H9 (cell line): ENCODE measurements around the gene UTP3. TPM values are rescaled to one million over a fixed set of nuclear protein-coding genes. Genes with fewer than 3 reads are reported as not detected.

Source experiments
- DNase-seq: peaks from one replicate; pipeline ENCODE4 v3.0.0-alpha.2; 2017
- H2AFZ ChIP-seq: one replicate; pipeline ENCODE4 v1.6.1; 2013; ENCODE audit warnings: mild to moderate bottlenecking, low read length, control low read depth, moderate library complexity
- H2AK5ac ChIP-seq: 2 replicates; pipeline ENCODE4 v1.6.1; 2013; ENCODE audit warnings: low read length, control low read depth, mixed read lengths; ENCODE audit not compliant: insufficient read length
- H2BK120ac ChIP-seq: one replicate; pipeline ENCODE4 v1.6.1; 2013; ENCODE audit warnings: low read depth, mild to moderate bottlenecking, low read length, control low read depth, inconsistent platforms; ENCODE audit not compliant: poor library complexity, severe bottlenecking
- H2BK12ac ChIP-seq: 2 replicates; pipeline ENCODE4 v1.6.1; 2013; ENCODE audit warnings: low read length, control low read depth, mixed read lengths, low read depth; ENCODE audit not compliant: insufficient read length
- H2BK15ac ChIP-seq: 2 replicates; pipeline ENCODE4 v1.6.1; 2013; ENCODE audit warnings: low read depth, low read length, control low read depth
- H2BK20ac ChIP-seq: one replicate; pipeline ENCODE4 v1.6.1; 2013; ENCODE audit warnings: low read depth, mild to moderate bottlenecking, low read length, control low read depth, inconsistent platforms; ENCODE audit not compliant: poor library complexity, severe bottlenecking
- H2BK5ac ChIP-seq: 2 replicates; pipeline ENCODE4 v1.6.1; 2013; ENCODE audit warnings: low read length, control low read depth, mixed read lengths; ENCODE audit not compliant: insufficient read length
- H3K14ac ChIP-seq: 2 replicates; pipeline ENCODE4 v1.6.1; 2013; ENCODE audit warnings: low read length, control low read depth; ENCODE audit not compliant: insufficient read depth
- H3K18ac ChIP-seq: 2 replicates; pipeline ENCODE4 v1.6.1; 2013; ENCODE audit warnings: low read depth, mild to moderate bottlenecking, mixed read lengths, low read length, control low read depth; ENCODE audit not compliant: insufficient read length
- H3K23ac ChIP-seq: 2 replicates; pipeline ENCODE4 v1.6.1; 2013; ENCODE audit warnings: low read length, control low read depth, mixed read lengths, low read depth; ENCODE audit not compliant: insufficient read length
- H3K23me2 ChIP-seq: 2 replicates; pipeline ENCODE4 v1.6.1; 2013; ENCODE audit warnings: low read depth, mild to moderate bottlenecking, mixed read lengths, low read length, control low read depth; ENCODE audit not compliant: insufficient read length, poor library complexity, severe bottlenecking
- H3K27ac ChIP-seq: 2 replicates; pipeline ENCODE4 v1.5.1; 2013; ENCODE audit warnings: low read length, control low read depth, mixed read lengths, low read depth; ENCODE audit not compliant: insufficient read length
- H3K27me3 ChIP-seq: 2 replicates; pipeline ENCODE4 v1.6.1; 2013; ENCODE audit warnings: low read length, control low read depth, inconsistent platforms; ENCODE audit not compliant: insufficient read depth
- H3K4ac ChIP-seq: 2 replicates; pipeline ENCODE4 v1.6.1; 2013; ENCODE audit warnings: low read depth, mild to moderate bottlenecking, control low read depth, inconsistent platforms, low read length, moderate library complexity
- H3K4me1 ChIP-seq: 2 replicates; pipeline ENCODE4 v1.6.1; 2013; ENCODE audit warnings: low read length, control low read depth, inconsistent platforms; ENCODE audit not compliant: insufficient read depth
- H3K4me2 ChIP-seq: 2 replicates; pipeline ENCODE4 v1.6.1; 2013; ENCODE audit warnings: low read length, control low read depth, mixed read lengths; ENCODE audit not compliant: insufficient read length, insufficient read depth
- H3K56ac ChIP-seq: 2 replicates; pipeline ENCODE4 v1.6.1; 2013; ENCODE audit warnings: low read depth, mild to moderate bottlenecking, mixed read lengths, low read length, control low read depth; ENCODE audit not compliant: insufficient read length
- H3K79me1 ChIP-seq: 2 replicates; pipeline ENCODE4 v1.6.1; 2013; ENCODE audit warnings: low read depth, mild to moderate bottlenecking, moderate library complexity, low read length, control low read depth, inconsistent platforms; ENCODE audit not compliant: insufficient read depth, poor library complexity, severe bottlenecking
- H3K79me2 ChIP-seq: 2 replicates; pipeline ENCODE4 v1.6.1; 2013; ENCODE audit warnings: low read length, control low read depth, inconsistent platforms; ENCODE audit not compliant: insufficient read depth
- H3K9ac ChIP-seq: 2 replicates; pipeline ENCODE4 v1.6.1; 2013; ENCODE audit warnings: low read length, control low read depth, mixed read lengths; ENCODE audit not compliant: insufficient read length; ENCODE audit errors: extremely low read depth
- H3K9me3 ChIP-seq: one replicate; pipeline ENCODE4 v1.6.1; 2013; ENCODE audit warnings: low read depth, low read length, inconsistent platforms; ENCODE audit not compliant: control insufficient read depth
- H3T11ph ChIP-seq: one replicate; pipeline ENCODE4 v1.6.1; 2013; ENCODE audit warnings: mild to moderate bottlenecking, low read length, control low read depth, inconsistent platforms
- H4K20me1 ChIP-seq: one replicate; pipeline ENCODE4 v1.6.1; 2013; ENCODE audit not compliant: control insufficient read depth, insufficient read length, insufficient read depth
- H4K5ac ChIP-seq: 2 replicates; pipeline ENCODE4 v1.6.1; 2013; ENCODE audit warnings: low read depth, mild to moderate bottlenecking, mixed read lengths, low read length, control low read depth; ENCODE audit not compliant: insufficient read length
- H4K8ac ChIP-seq: replicated peaks from 2 replicates; pipeline ENCODE4 v1.6.1; 2013; ENCODE audit warnings: low read length, control low read depth, mixed read lengths, low read depth; ENCODE audit not compliant: insufficient read length
- H4K91ac ChIP-seq: 2 replicates; pipeline ENCODE4 v1.6.1; 2013; ENCODE audit warnings: low read depth, mild to moderate bottlenecking, moderate library complexity, mixed read lengths, low read length, control low read depth; ENCODE audit not compliant: insufficient read length
- H3K27ac Mint-ChIP-seq, 3 experiments: 2 replicates in 2 of 3; 3 replicates in 1 of 3; pipeline ENCODE4 v1.8.0; 2020 to 2021; ENCODE audit warnings: mixed read lengths in 3 of 3, mild to moderate bottlenecking in 1 of 3, moderate library complexity in 1 of 3
- H3K27me3 Mint-ChIP-seq: 2 replicates; pipeline ENCODE4 v1.8.0; 2021; ENCODE audit warnings: low read depth, mild to moderate bottlenecking, moderate library complexity, mixed read lengths
- H3K36me3 Mint-ChIP-seq, 3 experiments: 2 replicates in 2 of 3; 3 replicates in 1 of 3; pipeline ENCODE4 v1.8.0; 2020 to 2021; ENCODE audit warnings: low read depth in 3 of 3, mixed read lengths in 3 of 3; ENCODE audit not compliant: insufficient read depth in 1 of 3
- H3K4me1 Mint-ChIP-seq, 2 experiments: 2 replicates each; pipeline ENCODE4 v1.8.0; 2020; ENCODE audit warnings: mixed read lengths in 2 of 2
- H3K4me3 Mint-ChIP-seq, 2 experiments: 2 replicates in 1 of 2; 3 replicates in 1 of 2; pipeline ENCODE4 v1.8.0; 2020 to 2021; ENCODE audit warnings: mild to moderate bottlenecking in 2 of 2, mixed read lengths in 2 of 2, moderate library complexity in 1 of 2
- H3K9me3 Mint-ChIP-seq, 2 experiments: 2 replicates in 1 of 2; 3 replicates in 1 of 2; pipeline ENCODE4 v1.8.0; 2020; ENCODE audit warnings: mild to moderate bottlenecking in 2 of 2, mixed read lengths in 2 of 2, moderate library complexity in 1 of 2
- WGBS: extraction: QIAGEN DNeasy Blood & Tissue Kit; methylation state at CpG from one replicate; pipeline ENCODE4 v1.1.7; 2013; ENCODE audit warnings: missing lambda C conversion rate, low lambda C conversion rate, mixed read lengths; ENCODE audit not compliant: insufficient read length; ENCODE audit errors: extremely low coverage; 5-methylcytosine and 5-hydroxymethylcytosine counted together
- total RNA-seq: library from RNA; stranded (reverse); gene quantifications from 2 replicates; pipeline ENCODE4 v1.2.1, GENCODE V29; 2021
- TF ChIP-seq, protein P1 (sequence below): fragments of 200-600 bp; sonication (generic); conservative IDR thresholded peaks from 3 replicates; pipeline ENCODE4 v1.8.0; 2021; ENCODE audit warnings: antibody characterized with exemption, mild to moderate bottlenecking

UTP3 gene
- total RNA-seq, 1 experiment from 2014 or later = 49.3 TPM

DNA sequence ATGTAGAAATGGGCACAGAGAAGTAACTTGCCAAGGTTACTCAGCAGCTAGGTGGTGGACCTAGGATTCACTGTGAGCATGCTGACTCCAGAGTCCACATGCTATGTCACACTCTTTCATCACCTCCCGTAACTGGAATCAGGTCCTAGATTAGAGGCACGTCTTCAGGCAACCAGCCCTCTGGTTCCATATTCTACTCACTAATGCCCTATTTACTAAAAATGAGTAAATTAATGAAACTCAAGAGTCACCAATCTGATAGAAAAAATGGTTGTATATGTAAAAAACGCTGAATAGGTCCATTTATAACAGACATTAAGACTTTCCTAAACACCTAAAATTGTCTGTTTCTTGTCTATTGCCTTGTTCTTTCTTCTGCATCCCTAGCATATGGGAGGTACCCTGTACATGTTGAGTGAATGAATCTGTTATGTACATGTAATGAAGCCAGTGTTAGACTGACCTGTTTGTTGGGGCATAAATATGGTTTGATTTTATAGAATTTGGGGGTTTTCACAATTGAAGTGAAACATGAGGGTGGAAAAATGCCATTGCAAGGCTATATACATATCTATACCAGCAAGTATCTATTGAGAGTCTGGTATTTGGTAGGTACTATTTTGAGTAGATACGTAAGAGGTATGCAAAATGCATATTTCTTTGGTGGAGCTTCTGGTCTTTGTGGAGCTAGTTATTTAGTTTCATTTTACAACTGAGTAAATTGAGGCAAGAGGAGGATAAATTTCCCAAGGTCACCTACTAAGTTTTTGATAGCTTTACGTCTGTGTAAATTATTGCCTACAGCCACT, 26.0 kb downstream of the UTP3 start:
- Histone ChIP-seq H4K8ac (no peak overlapping the region), H3K56ac (no peak overlapping the region), H2BK120ac (no peak overlapping the region), H3K27me3 (no peaks in the 10 kb centered on the region), H3K27ac (no peak overlapping the region), H3K4ac (no peak overlapping the region), H3K4me1 (no peaks in the 10 kb centered on the region; the same call in 1 of the 2 replicates), H3K79me1 (no peaks in the 10 kb centered on the region), H3K9ac (no peak overlapping the region), H4K5ac (no peak overlapping the region), H3K23ac (no peak overlapping the region), H3K9me3 (no peaks in the 10 kb centered on the region), H2BK5ac (no peak overlapping the region), H3K23me2 (no peaks in the 10 kb centered on the region), H4K20me1 (no peaks in the 10 kb centered on the region), H4K91ac (no peak overlapping the region), H2BK20ac (no peak overlapping the region), H3K18ac (no peak overlapping the region), H2BK15ac (no peak overlapping the region), H3K14ac (no peak overlapping the region), H2BK12ac (no peak overlapping the region), H2AFZ (no peak overlapping the region), H3K79me2 (no peaks in the 10 kb centered on the region; the same call in 1 of the 2 replicates), H2AK5ac (no peak overlapping the region), H3T11ph (no peak overlapping the region), H3K4me2 (no peak overlapping the region)
- Mint-ChIP-seq H3K4me1 (peaks cover 31 to 37% of the 10 kb centered on the region in 2 experiments), H3K9me3 (no peaks in the 10 kb centered on the region), H3K27ac (0 out of 7 replicates have a peak overlapping the region, but pooled peaks of 1 of the 3 experiments have one; percentile 1), H3K27me3 (no peaks in the 10 kb centered on the region), H3K4me3 (no peak overlapping the region), H3K36me3 (no peaks in the 10 kb centered on the region; a peak in 1 of 7 replicates)
- WGBS = no CpG with 5 or more reads among the region's 5 CpGs
- no peak for DNase-seq
- TF ChIP-seq, protein P1, sequence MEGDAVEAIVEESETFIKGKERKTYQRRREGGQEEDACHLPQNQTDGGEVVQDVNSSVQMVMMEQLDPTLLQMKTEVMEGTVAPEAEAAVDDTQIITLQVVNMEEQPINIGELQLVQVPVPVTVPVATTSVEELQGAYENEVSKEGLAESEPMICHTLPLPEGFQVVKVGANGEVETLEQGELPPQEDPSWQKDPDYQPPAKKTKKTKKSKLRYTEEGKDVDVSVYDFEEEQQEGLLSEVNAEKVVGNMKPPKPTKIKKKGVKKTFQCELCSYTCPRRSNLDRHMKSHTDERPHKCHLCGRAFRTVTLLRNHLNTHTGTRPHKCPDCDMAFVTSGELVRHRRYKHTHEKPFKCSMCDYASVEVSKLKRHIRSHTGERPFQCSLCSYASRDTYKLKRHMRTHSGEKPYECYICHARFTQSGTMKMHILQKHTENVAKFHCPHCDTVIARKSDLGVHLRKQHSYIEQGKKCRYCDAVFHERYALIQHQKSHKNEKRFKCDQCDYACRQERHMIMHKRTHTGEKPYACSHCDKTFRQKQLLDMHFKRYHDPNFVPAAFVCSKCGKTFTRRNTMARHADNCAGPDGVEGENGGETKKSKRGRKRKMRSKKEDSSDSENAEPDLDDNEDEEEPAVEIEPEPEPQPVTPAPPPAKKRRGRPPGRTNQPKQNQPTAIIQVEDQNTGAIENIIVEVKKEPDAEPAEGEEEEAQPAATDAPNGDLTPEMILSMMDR = no peak
